Adipocyte (in vitro differentiated cells): ENCODE data around the gene NFIA.

Experiments used
- DNase-seq: peaks from one replicate; pipeline ENCODE4 v3.0.0-alpha.2; 2015; ENCODE audit warnings: low read depth
- H3K27me3 ChIP-seq: replicated peaks from 2 replicates; pipeline ENCODE4 v1.7.0; 2013; ENCODE audit warnings: mild to moderate bottlenecking, low read length, moderate library complexity; ENCODE audit not compliant: control insufficient read depth, insufficient read depth
- H3K36me3 ChIP-seq: 2 replicates; pipeline ENCODE4 v1.7.0; 2013; ENCODE audit warnings: low read length, mild to moderate bottlenecking, moderate library complexity; ENCODE audit not compliant: control insufficient read depth, insufficient read depth, severe bottlenecking
- H3K4me1 ChIP-seq: 2 replicates; pipeline ENCODE4 v1.7.0; 2013; ENCODE audit warnings: mild to moderate bottlenecking, low read length, moderate library complexity; ENCODE audit not compliant: control insufficient read depth, insufficient read depth
- H3K4me3 ChIP-seq: 2 replicates; pipeline ENCODE4 v1.7.0; 2013; ENCODE audit warnings: mild to moderate bottlenecking, low read length, moderate library complexity
- H3K9ac ChIP-seq: 2 replicates; pipeline ENCODE4 v1.7.0; 2013; ENCODE audit warnings: mild to moderate bottlenecking, low read length, moderate library complexity
- H3K9me3 ChIP-seq: 2 replicates; pipeline ENCODE4 v1.7.0; 2013; ENCODE audit warnings: mild to moderate bottlenecking, low read length, moderate library complexity; ENCODE audit not compliant: control insufficient read depth

NFIA gene

DNA sequence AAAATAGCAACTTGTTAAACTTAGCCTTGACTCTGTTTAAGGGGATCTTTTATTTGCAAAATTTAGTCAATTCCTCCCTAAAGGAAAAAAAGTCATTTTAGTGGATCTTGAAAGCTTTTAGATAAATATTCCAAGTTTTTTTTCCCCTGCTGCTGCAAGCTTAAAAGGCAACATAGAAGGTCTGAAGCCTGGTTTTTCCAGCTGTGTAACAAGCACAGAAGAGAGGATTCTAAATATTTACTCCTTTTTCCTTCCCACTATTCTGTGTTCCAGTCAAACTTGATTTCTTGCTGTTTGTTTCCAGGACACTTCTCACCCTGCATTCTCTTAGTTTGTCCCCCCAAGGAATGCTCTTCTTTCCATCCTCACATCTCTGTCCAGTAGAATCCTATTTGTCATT is 86.7 kb downstream of the NFIA start:
- no peak for DNase-seq
- Histone ChIP-seq H3K9ac (no peak overlapping the region), H3K9me3 (no peaks in the 10 kb centered on the region), H3K27me3 (no peaks in the 10 kb centered on the region), H3K36me3 (no peaks in the 10 kb centered on the region), H3K4me3 (no peak overlapping the region), H3K4me1 (peaks cover 36% of the 10 kb centered on the region)

DNA sequence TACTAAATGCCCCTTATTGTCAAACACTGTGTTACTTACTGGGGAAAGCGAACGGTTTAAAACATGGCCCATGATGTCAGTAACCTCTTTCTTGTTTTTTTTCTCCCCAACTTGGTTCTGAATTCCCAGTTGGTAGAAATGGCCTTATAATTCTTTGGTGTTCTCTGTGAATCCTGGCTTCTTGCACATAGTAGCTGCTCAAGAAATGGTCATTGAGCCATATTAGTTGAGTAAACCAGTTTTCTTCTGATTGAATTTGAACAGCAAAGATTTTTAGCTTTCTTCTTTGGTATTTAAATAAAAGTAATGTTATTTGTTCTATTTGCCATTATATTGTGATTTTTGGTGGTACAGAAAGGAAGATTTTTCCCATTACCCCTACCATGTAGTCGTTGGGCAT is 87.3 kb downstream of the NFIA start:
- Histone ChIP-seq H3K4me3 (no peak overlapping the region), H3K9me3 (no peaks in the 10 kb centered on the region), H3K9ac (no peak overlapping the region), H3K36me3 (no peaks in the 10 kb centered on the region), H3K27me3 (no peaks in the 10 kb centered on the region), H3K4me1 (peaks cover 38% of the 10 kb centered on the region)
- DNase-seq, result no peak

DNA sequence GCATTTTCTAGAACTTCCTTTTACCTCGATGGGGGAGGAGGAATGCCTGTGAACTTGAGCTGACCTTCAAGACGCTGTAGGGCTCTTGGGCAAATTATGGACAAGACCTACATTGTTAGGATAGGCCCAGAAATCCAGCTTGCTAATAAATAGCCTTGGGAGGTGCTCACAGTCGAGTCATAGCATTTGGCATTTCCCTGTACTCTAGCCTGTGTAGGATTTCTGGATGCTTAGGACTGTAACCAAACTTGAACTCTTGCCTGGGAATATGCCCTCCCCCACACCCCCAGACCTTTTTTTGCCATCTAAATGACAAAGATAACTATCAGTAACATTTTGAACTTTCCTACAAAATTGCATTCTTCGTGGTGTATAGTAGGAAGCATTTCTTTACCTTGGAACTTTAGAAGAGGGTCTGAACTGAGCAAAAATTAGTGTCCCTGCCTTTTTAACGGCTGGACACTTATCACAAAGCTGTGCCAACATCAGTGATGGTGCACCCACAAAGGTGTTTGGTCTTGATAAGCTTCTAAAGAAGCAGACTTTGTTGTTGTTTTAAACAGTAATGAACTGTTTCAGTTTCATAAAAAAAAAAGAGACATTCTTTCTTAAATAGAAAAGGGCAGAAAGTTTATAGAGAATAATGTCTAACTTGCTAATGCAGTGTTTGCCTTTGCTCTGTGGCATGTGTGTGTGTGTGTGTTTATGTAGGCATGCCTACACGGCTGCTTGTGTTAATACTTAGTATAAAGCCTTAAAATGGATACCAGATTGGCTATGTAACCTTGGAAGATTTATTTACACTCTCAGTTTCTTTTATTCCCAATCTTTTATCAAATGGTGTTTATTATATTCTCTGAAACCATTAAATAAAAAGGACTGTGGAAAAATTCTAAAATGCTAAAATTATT is 88.2 kb downstream of the NFIA start:
- Histone ChIP-seq H3K27me3 (no peaks in the 10 kb centered on the region), H3K9ac (no peak overlapping the region), H3K36me3 (no peaks in the 10 kb centered on the region), H3K4me3 (no peak overlapping the region), H3K9me3 (no peaks in the 10 kb centered on the region), H3K4me1 (peaks cover 38% of the 10 kb centered on the region)
- DNase-seq, result peak; percentile 62

DNA sequence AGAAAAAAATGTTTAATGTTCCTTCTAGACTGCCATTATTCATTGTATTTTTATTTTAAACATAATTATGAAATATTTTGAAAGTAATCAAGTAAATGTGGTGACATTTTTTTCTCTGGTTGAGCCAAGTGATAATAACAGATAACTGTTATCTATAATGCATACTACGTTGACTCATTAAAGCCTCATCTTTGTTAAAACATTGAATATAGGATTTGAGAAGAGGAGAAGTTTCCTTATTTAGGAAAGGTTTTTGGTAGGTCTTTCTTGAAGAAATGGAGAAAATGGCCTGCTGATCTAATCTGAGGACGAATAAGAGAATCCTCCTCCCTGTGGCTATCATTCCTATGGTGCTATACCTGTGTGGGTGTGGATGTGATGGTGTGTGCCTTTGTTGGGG is 89.0 kb downstream of the NFIA start:
- H3K9ac ChIP-seq, result no peak overlapping the region
- no peak for DNase-seq

DNA sequence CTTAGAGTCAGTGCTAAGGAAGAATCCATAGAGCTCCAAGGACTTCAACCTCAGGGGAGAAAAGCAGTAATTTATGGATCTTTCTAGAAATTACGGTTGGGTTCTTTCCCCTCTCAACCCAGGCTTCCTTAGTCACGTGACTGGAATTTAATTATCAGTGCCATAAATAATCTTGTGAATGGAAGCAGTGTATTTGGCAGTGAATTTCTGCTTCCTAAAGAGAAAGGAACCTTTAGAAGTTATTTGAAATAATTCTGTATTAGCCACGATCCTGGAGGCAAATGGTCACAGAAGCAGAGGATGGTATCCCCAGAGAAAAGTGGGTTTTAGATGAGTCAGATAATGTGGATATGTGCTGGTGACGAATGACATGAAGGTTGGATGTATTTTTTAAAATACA is 89.6 kb downstream of the NFIA start:
- peaks cover 38% of the 10 kb centered on the region for H3K4me1 ChIP-seq
- no peaks in the 10 kb centered on the region for H3K27me3 ChIP-seq
- no peaks in the 10 kb centered on the region for H3K9me3 ChIP-seq
- H3K9ac ChIP-seq, result peak overlapping the region; percentile 11
- DNase-seq, result no peak
- H3K36me3 ChIP-seq, result no peaks in the 10 kb centered on the region
- H3K4me3 ChIP-seq, result peak overlapping the region; percentile 35

More for the DNA sequence above, 89.0 kb downstream of the NFIA start:
- no peaks in the 10 kb centered on the region for H3K9me3 ChIP-seq
- no peaks in the 10 kb centered on the region for H3K36me3 ChIP-seq
- H3K4me1 ChIP-seq, result peaks cover 38% of the 10 kb centered on the region
- H3K27me3 ChIP-seq, result no peaks in the 10 kb centered on the region
- no peak overlapping the region for H3K4me3 ChIP-seq

DNA sequence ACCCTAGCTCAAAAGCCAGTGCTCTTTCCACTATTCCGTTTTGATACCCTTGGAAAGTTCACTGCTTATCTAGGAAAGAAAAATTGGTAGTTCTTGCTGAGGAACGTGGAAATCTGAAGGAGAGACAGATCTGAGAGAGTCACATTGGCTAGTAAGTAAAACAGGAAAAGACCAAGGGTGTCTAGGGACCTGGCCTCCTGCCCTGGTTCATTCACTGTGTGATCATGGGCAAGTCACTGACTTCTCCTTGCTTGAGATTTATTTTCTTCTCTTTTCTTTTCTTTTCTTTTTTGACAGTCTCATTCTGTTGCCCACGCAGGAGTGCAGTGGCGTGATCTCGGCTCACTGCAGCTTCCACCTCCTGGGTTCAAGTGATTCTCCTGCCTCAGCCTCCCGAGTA is 90.8 kb downstream of the NFIA start:
- H3K27me3 ChIP-seq, result no peaks in the 10 kb centered on the region

DNA sequence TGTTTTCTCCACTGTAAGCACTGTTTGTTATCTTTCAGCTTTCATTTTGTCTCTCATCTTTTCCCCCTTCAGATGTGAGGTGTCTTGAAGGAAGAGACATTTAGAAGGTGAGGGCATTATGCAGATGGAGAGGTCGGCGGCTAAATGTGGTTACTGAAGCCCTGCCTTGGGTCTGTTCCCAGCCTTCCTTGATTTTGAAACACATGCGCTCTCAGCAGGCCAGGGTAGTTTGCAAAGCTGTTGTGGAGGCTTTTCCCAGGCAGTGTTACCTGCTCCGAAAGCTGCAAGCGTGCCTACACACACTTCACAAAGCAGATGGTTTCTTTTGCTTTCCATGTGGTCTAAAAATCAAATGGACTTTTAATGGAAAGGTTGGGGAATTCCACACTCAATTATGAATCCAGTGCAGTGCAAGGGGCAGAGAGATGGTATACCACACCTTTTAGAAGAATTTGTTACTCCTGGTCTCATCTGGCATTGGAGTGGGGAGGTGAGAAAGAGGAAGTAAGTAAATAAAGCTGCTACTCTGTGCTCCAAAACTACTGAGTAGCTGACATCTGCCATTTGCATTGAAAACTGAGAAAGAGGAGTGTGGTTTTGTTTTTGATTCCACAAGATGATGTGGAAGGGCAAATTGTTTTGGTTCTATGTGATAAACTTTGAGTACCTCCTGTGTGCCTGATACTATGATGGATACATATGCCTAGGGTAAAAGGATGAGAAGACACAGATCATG is 91.9 kb downstream of the NFIA start:
- H3K9me3 ChIP-seq, result no peaks in the 10 kb centered on the region
- DNase-seq, result no peak
- H3K36me3 ChIP-seq, result no peaks in the 10 kb centered on the region
- peaks cover 38% of the 10 kb centered on the region for H3K4me1 ChIP-seq
- H3K27me3 ChIP-seq, result no peaks in the 10 kb centered on the region
- H3K9ac ChIP-seq, result no peak overlapping the region
- H3K4me3 ChIP-seq, result no peak overlapping the region

More for the DNA sequence above, 90.8 kb downstream of the NFIA start:
- Histone ChIP-seq H3K9ac (no peak overlapping the region), H3K9me3 (no peaks in the 10 kb centered on the region), H3K4me3 (no peak overlapping the region), H3K4me1 (peaks cover 38% of the 10 kb centered on the region), H3K36me3 (no peaks in the 10 kb centered on the region)
- DNase-seq, result no peak

DNA sequence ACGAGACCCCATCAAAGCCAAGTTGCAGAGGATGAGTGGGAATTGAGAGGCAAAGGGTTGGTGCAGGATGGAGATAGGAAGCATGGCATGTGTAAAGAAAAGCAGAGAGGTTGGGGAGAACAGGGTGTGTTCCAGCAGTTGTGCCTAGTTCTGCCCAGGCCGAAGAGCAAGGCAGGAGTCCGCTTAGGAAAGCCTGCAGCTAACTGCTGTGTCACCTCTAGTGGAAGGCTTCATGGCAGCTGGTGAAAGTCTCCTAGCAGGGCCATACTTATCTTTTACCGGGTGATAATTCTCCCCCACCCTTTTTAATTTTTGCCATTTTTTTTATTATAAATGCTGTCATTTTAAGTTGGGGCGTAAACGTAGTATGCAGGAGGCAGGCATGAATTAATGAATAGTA is 93.6 kb downstream of the NFIA start:
- no peak for DNase-seq
- H3K4me3 ChIP-seq, result no peak overlapping the region
- peaks cover 30% of the 10 kb centered on the region for H3K4me1 ChIP-seq
- no peaks in the 10 kb centered on the region for H3K27me3 ChIP-seq
- H3K9ac ChIP-seq, result no peak overlapping the region
- H3K36me3 ChIP-seq, result no peaks in the 10 kb centered on the region
- no peaks in the 10 kb centered on the region for H3K9me3 ChIP-seq

DNA sequence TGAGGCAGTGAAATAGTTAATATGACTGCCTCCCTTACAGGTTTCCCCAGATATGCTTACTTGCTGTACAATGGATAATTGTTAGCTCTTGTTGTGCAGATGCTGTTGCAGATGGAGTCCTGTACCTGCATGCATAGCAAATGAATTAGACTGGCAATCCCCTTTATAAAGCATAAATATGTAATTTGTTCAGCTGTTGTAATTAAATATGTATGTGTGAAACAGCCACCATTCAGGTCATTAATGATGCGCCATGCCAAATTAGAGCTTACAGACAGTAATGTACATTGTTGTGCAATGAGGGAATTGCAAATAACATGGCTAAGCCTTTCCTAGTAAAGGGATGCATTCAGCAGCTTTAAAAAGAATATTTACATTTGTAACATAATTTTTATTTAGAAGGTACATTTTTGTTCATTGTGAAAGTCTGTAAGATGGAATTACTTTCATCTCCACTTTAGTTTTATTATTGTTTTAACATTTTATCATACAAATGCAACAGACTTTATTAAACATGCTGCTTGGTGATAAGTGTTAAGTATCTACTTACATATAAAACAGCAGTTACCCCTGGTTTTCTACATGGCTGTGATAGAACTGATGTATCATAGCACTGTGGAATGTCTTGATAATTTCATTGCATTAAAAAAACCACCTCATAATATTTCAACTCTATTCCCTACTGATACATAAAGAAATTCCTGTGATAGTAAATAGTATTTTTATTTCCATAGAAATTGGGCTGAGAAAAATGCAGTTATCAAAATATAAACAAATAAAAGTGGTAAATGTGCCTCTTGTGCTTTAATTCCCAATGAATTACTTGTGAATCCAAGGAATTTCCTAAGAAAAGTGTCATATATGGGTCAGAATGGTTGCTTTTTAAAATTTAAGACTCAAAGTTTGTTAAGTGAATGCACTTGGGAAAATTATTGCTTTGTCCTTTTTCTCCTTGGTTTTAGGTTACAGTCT is 99.0 kb downstream of the NFIA start:
- Histone ChIP-seq H3K27me3 (no peaks in the 10 kb centered on the region), H3K4me3 (peak overlapping the region; percentile 15), H3K9me3 (no peaks in the 10 kb centered on the region), H3K9ac (no peak overlapping the region), H3K4me1 (peaks cover 50% of the 10 kb centered on the region), H3K36me3 (no peaks in the 10 kb centered on the region)
- no peak for DNase-seq

DNA sequence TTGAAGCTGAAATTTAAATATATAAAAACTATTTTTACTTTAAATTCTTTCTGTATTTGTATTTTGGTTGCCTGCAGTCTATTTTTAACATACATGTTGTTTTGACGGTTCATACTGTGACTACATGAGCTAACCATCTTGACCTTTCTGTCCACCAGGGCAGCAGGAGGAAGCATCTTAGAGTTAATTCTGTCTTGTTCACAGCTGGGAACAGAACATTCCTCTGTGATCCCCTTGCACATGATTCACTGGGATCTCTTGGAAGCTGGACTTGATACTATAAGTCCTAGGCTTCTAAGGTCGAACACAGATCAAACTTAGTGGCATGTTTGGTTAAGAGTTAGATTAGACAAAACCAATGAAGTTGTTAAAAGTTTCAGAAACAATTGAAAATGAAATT is 99.7 kb downstream of the NFIA start:
- H3K4me3 ChIP-seq, result peak overlapping the region; percentile 42
- peaks cover 57% of the 10 kb centered on the region for H3K4me1 ChIP-seq
- DNase-seq, result peak; percentile 69
- H3K36me3 ChIP-seq, result no peaks in the 10 kb centered on the region
- H3K27me3 ChIP-seq, result no peaks in the 10 kb centered on the region
- peak overlapping the region; percentile 54 for H3K9ac ChIP-seq
- H3K9me3 ChIP-seq, result no peaks in the 10 kb centered on the region
